ENCODE results near the gene FIZ1. TPM values are rescaled to one million over a fixed set of nuclear protein-coding genes. Genes with fewer than 3 reads are reported as not detected.

FIZ1 gene
- total RNA-seq, 1 donor from 2014 or later = 4.8 TPM

DNA sequence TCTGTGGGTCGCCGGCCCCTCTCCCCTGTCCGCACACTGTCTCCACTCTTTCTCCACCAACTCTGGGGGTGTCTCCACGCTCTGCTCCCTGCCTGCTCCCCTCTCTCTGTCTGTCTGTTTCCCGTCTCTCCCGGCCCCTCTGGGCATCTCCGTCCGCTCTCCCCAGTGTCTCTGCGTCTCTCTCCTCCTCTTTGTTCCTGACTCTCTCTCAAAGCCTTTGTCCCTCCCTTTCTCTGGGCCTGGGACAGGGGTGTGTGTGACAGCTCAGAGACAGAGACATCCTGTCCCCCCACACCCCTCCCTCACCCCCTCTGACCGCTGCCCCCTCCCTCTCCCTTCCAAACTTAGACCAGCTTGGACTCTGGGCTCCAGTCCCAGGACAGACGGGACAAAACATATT lies 53.3 kb downstream of the FIZ1 start:
- H2AFZ ChIP-seq (replicated peaks) = peak overlapping the region; percentile 57
- H3K4me2 ChIP-seq = peak overlapping the region; percentile 49
- Mint-ChIP-seq H3K4me1 (peaks cover 37% of the 10 kb centered on the region), H3K4me3 (peak overlapping the region; percentile 3), H3K36me3 (peaks cover 3% of the 10 kb centered on the region), H3K27me3 (ENCODE audit: insufficient read depth, low read depth) (peaks cover 11% of the 10 kb centered on the region), H3K27ac (peak overlapping the region; percentile 67), H3K9me3 (peaks cover 8% of the 10 kb centered on the region)
- no peaks in the 10 kb centered on the region for H3K79me2 ChIP-seq (ENCODE audit: low read depth)
- H3F3A ChIP-seq (ENCODE audit: low read depth) = peaks cover 29% of the 10 kb centered on the region
- no peaks in the 10 kb centered on the region for H4K20me1 ChIP-seq (ENCODE audit: low read depth)
- no peaks in the 10 kb centered on the region for H3K27me3 ChIP-seq
- no peak overlapping the region for H3K4me3 ChIP-seq
- H3K4me1 ChIP-seq = peaks cover 45% of the 10 kb centered on the region
- DNase-seq (ENCODE audit: low spot score) = no peak
- no peak for TF ChIP-seq EZH2 (IDR thresholded peaks at IDR 0.05)
- TF ChIP-seq, protein P1, sequence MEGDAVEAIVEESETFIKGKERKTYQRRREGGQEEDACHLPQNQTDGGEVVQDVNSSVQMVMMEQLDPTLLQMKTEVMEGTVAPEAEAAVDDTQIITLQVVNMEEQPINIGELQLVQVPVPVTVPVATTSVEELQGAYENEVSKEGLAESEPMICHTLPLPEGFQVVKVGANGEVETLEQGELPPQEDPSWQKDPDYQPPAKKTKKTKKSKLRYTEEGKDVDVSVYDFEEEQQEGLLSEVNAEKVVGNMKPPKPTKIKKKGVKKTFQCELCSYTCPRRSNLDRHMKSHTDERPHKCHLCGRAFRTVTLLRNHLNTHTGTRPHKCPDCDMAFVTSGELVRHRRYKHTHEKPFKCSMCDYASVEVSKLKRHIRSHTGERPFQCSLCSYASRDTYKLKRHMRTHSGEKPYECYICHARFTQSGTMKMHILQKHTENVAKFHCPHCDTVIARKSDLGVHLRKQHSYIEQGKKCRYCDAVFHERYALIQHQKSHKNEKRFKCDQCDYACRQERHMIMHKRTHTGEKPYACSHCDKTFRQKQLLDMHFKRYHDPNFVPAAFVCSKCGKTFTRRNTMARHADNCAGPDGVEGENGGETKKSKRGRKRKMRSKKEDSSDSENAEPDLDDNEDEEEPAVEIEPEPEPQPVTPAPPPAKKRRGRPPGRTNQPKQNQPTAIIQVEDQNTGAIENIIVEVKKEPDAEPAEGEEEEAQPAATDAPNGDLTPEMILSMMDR (IDR thresholded peaks at IDR 0.05) = no peak
- TF ChIP-seq EZH2phosphoT487 (IDR thresholded peaks at IDR 0.05) = no peak
- no peaks in the 10 kb centered on the region for H3K9me3 ChIP-seq (ENCODE audit: low read depth)
- no peak overlapping the region for H3K27ac ChIP-seq
- no peaks in the 10 kb centered on the region for H3K36me3 ChIP-seq
- peak overlapping the region; percentile 32 for H3K9ac ChIP-seq

DNA sequence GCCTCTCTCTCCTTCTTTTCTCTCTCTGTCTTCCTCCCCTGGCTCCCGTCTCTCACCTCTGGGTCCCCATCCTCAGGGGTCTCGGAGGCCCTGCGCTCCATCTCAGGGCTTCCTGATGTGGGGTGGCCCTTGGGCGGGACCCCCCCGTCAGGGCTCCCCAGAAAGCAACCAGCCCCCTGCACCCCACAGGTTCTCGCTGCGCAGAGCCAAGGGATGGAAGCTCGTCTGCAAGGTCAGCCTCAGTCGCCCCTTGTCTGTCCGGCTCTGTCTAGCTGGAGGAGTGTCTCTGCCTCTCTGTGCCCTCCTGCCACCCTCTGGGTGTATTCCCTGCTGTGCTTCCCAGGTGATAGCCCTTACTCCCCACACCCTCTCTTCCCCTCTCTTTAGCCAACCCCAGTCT lies 53.9 kb downstream of the FIZ1 start, which contains the start of gene SBK3:
TSS of gene SBK3 (minus strand) at position 101 of the 400 bp plus-strand sequence. CDS start at position 101, 0 bp downstream.
- no peaks in the 10 kb centered on the region for H3K9me3 ChIP-seq (ENCODE audit: low read depth)
- Mint-ChIP-seq H3K27ac (peak within 1 kb of the TSS; percentile 91), H3K4me3 (peak within 1 kb of the TSS; percentile 3), H3K4me1 (peaks cover 34% of the 10 kb centered on the region), H3K27me3 (ENCODE audit: insufficient read depth, low read depth) (peaks cover 11% of the 10 kb centered on the region), H3K36me3 (peaks cover 3% of the 10 kb centered on the region), H3K9me3 (peaks cover 8% of the 10 kb centered on the region)
- H3K9ac ChIP-seq = peak within 1 kb of the TSS; percentile 32
- no peaks in the 10 kb centered on the region for H3K79me2 ChIP-seq (ENCODE audit: low read depth)
- peaks cover 24% of the 10 kb centered on the region for H3F3A ChIP-seq (ENCODE audit: low read depth)
- H4K20me1 ChIP-seq (ENCODE audit: low read depth) = no peaks in the 10 kb centered on the region
- H3K4me3 ChIP-seq = no peak within 1 kb of the TSS
- H3K27ac ChIP-seq = no peak within 1 kb of the TSS
- DNase-seq (ENCODE audit: low spot score) = no peak
- peak within 1 kb of the TSS; percentile 49 for H3K4me2 ChIP-seq
- H3K27me3 ChIP-seq = no peaks in the 10 kb centered on the region
- peak within 1 kb of the TSS; percentile 57 for H2AFZ ChIP-seq (replicated peaks)
- no peaks in the 10 kb centered on the region for H3K36me3 ChIP-seq
- TF ChIP-seq, protein P1 (IDR thresholded peaks at IDR 0.05) = no peak
- TF ChIP-seq EZH2 (IDR thresholded peaks at IDR 0.05) = no peak
- TF ChIP-seq EZH2phosphoT487 (IDR thresholded peaks at IDR 0.05) = no peak
- H3K4me1 ChIP-seq = peaks cover 40% of the 10 kb centered on the region

DNA sequence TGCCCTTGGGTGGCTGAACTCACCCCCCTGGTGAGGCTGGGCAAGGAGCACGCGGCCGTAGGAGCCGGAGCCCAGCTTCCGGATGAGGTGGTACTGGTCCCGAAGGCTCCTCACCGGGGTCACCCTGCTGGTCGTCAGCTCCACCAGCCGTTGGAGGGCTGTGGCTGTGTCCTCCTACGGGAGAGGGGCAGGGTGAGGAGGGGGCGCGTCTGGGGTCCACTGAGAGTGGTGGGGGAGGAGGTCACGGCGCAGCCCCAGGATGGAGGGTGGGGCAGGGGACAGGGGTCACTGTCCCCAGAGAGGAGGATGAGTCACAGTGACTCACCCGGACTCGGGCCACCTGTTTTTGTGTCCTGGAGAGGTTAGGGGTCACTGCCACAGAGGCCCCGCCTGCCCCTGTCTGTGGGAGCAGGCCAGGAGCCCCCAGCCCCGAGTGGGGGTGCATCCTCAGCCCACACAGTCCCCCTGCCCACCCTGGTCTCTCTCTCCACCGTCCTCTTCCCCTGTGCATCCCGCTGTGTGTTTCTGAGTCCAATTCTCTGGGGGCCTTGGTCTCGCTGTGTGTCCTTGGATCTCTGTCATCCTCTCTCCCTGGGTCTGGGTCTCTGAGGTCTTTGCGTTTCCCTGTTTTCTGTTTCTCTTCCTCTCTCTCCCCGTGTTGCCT lies 54.4 kb downstream of the FIZ1 start:
- Histone ChIP-seq H2AFZ (replicated peaks) (no peak overlapping the region), H3K27me3 (no peaks in the 10 kb centered on the region), H3F3A (ENCODE audit: low read depth) (peaks cover 19% of the 10 kb centered on the region), H3K4me2 (peak overlapping the region; percentile 49), H3K4me1 (peaks cover 34% of the 10 kb centered on the region), H3K9ac (no peak overlapping the region), H3K4me3 (no peak overlapping the region), H3K36me3 (no peaks in the 10 kb centered on the region), H4K20me1 (ENCODE audit: low read depth) (no peaks in the 10 kb centered on the region), H3K79me2 (ENCODE audit: low read depth) (no peaks in the 10 kb centered on the region), H3K27ac (no peak overlapping the region), H3K9me3 (ENCODE audit: low read depth) (no peaks in the 10 kb centered on the region)
- Mint-ChIP-seq H3K27ac (peak overlapping the region; percentile 91), H3K9me3 (peaks cover 8% of the 10 kb centered on the region), H3K4me1 (peaks cover 29% of the 10 kb centered on the region), H3K4me3 (no peak overlapping the region), H3K27me3 (ENCODE audit: insufficient read depth, low read depth) (peaks cover 14% of the 10 kb centered on the region), H3K36me3 (peaks cover 3% of the 10 kb centered on the region)
- TF ChIP-seq EZH2 (IDR thresholded peaks at IDR 0.05) (no peak), EZH2phosphoT487 (IDR thresholded peaks at IDR 0.05) (no peak)
- TF ChIP-seq, protein P1 (IDR thresholded peaks at IDR 0.05) = no peak
- no peak for DNase-seq (ENCODE audit: low spot score)

All from neural progenitor cell (in vitro differentiated cells).